Measurements from ENCODE around the gene UNC5C. TPM values are rescaled to one million over a fixed set of nuclear protein-coding genes. Genes with fewer than 3 reads are reported as not detected.

The UNC5C gene
- total and polyA plus RNA-seq, 2 of the 8 experiments (the other 6 are each of a cell fraction or from before 2014, with no cell fraction given) = 0.30 to 1.3 TPM

DNA sequence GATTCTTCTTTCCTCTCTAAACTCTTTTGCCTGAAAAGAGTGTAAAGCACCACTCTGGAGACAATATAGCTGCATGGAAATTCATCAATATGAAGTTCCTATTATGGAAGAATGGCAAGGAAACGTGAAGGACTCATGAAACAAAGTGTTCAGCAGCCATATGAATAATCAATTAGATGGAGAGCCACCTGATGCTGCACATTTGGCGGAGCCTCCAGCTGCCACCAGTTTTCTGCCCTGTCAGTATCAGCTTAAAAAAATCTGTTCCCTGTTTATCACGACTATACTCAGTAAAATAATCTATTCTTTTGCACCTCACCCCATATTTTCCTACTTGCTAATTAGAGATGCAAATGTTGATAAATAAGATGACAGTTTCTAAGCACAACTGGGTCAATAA is 276.0 kb downstream of the UNC5C start (continued):
- TF ChIP-seq, protein P1, sequence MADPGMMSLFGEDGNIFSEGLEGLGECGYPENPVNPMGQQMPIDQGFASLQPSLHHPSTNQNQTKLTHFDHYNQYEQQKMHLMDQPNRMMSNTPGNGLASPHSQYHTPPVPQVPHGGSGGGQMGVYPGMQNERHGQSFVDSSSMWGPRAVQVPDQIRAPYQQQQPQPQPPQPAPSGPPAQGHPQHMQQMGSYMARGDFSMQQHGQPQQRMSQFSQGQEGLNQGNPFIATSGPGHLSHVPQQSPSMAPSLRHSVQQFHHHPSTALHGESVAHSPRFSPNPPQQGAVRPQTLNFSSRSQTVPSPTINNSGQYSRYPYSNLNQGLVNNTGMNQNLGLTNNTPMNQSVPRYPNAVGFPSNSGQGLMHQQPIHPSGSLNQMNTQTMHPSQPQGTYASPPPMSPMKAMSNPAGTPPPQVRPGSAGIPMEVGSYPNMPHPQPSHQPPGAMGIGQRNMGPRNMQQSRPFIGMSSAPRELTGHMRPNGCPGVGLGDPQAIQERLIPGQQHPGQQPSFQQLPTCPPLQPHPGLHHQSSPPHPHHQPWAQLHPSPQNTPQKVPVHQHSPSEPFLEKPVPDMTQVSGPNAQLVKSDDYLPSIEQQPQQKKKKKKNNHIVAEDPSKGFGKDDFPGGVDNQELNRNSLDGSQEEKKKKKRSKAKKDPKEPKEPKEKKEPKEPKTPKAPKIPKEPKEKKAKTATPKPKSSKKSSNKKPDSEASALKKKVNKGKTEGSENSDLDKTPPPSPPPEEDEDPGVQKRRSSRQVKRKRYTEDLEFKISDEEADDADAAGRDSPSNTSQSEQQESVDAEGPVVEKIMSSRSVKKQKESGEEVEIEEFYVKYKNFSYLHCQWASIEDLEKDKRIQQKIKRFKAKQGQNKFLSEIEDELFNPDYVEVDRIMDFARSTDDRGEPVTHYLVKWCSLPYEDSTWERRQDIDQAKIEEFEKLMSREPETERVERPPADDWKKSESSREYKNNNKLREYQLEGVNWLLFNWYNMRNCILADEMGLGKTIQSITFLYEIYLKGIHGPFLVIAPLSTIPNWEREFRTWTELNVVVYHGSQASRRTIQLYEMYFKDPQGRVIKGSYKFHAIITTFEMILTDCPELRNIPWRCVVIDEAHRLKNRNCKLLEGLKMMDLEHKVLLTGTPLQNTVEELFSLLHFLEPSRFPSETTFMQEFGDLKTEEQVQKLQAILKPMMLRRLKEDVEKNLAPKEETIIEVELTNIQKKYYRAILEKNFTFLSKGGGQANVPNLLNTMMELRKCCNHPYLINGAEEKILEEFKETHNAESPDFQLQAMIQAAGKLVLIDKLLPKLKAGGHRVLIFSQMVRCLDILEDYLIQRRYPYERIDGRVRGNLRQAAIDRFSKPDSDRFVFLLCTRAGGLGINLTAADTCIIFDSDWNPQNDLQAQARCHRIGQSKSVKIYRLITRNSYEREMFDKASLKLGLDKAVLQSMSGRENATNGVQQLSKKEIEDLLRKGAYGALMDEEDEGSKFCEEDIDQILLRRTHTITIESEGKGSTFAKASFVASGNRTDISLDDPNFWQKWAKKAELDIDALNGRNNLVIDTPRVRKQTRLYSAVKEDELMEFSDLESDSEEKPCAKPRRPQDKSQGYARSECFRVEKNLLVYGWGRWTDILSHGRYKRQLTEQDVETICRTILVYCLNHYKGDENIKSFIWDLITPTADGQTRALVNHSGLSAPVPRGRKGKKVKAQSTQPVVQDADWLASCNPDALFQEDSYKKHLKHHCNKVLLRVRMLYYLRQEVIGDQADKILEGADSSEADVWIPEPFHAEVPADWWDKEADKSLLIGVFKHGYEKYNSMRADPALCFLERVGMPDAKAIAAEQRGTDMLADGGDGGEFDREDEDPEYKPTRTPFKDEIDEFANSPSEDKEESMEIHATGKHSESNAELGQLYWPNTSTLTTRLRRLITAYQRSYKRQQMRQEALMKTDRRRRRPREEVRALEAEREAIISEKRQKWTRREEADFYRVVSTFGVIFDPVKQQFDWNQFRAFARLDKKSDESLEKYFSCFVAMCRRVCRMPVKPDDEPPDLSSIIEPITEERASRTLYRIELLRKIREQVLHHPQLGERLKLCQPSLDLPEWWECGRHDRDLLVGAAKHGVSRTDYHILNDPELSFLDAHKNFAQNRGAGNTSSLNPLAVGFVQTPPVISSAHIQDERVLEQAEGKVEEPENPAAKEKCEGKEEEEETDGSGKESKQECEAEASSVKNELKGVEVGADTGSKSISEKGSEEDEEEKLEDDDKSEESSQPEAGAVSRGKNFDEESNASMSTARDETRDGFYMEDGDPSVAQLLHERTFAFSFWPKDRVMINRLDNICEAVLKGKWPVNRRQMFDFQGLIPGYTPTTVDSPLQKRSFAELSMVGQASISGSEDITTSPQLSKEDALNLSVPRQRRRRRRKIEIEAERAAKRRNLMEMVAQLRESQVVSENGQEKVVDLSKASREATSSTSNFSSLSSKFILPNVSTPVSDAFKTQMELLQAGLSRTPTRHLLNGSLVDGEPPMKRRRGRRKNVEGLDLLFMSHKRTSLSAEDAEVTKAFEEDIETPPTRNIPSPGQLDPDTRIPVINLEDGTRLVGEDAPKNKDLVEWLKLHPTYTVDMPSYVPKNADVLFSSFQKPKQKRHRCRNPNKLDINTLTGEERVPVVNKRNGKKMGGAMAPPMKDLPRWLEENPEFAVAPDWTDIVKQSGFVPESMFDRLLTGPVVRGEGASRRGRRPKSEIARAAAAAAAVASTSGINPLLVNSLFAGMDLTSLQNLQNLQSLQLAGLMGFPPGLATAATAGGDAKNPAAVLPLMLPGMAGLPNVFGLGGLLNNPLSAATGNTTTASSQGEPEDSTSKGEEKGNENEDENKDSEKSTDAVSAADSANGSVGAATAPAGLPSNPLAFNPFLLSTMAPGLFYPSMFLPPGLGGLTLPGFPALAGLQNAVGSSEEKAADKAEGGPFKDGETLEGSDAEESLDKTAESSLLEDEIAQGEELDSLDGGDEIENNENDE (IDR thresholded peaks at IDR 0.05; ENCODE audit: insufficient replicate concordance, low read length) = no peak
- TF ChIP-seq HDAC6 (IDR thresholded peaks at IDR 0.05; ENCODE audit: low read depth, low read length) (no peak), SP4 (IDR thresholded peaks at IDR 0.05; ENCODE audit: low read length) (no peak), EP300 (IDR thresholded peaks at IDR 0.05; ENCODE audit: borderline replicate concordance in 1 of 2, low read depth in 2 of 2, low read length in 2 of 2) (no peak), POLR2A (IDR thresholded peaks at IDR 0.05; ENCODE audit: control extremely low read depth in 1 of 2, low read depth in 2 of 2, low read length in 2 of 2) (no peak), SRF (IDR thresholded peaks at IDR 0.05; ENCODE audit: low read depth, low read length) (no peak), RXRA (IDR thresholded peaks at IDR 0.05; ENCODE audit: insufficient read depth, low read depth, low read length) (no peak), ZNF274 (IDR thresholded peaks at IDR 0.05; ENCODE audit: borderline replicate concordance, extremely low read depth, low read length) (no peak), CTBP2 (IDR thresholded peaks at IDR 0.05; ENCODE audit: borderline replicate concordance, insufficient read depth, insufficient read length, low read length) (no peak), CREB1 (IDR thresholded peaks at IDR 0.05) (no peak), KDM4A (IDR thresholded peaks at IDR 0.05; ENCODE audit: low read depth, low read length, severe bottlenecking) (no peak), TAF1 (IDR thresholded peaks at IDR 0.05; ENCODE audit: low read depth, low read length) (no peak), PHF8 (conservative IDR thresholded peaks at IDR 0.05; ENCODE audit: low read depth, low read length) (no peak)
